Astrocyte (in vitro differentiated cells and primary cell): Measurements from ENCODE around the gene ZMYM1. TPM values are rescaled to one million over a fixed set of nuclear protein-coding genes. Genes with fewer than 3 reads are reported as not detected.

Experiments
- DNase-seq: peaks from one replicate; pipeline ENCODE4 v3.0.0-alpha.2; 2010; ENCODE audit warnings: low read depth
- FAIRE-seq: peaks from 2 replicates; lab custom pipeline; 2011; peaks lifted over from hg19 to GRCh38; lab: Jason Lieb, UNC
- H2AFZ ChIP-seq: 2 replicates; pipeline ENCODE4 v1.6.0; 2012; ENCODE audit warnings: low read depth, low read length, inconsistent platforms
- H3K27ac ChIP-seq: 2 replicates; pipeline ENCODE4 v1.5.1; 2011; ENCODE audit warnings: low read depth, low read length, inconsistent platforms
- H3K27me3 ChIP-seq: 2 replicates; pipeline ENCODE4 v1.6.0; 2011; ENCODE audit warnings: low read length, inconsistent platforms; ENCODE audit not compliant: insufficient read depth
- H3K36me3 ChIP-seq: 2 replicates; pipeline ENCODE4 v1.5.1; 2011; ENCODE audit warnings: low read length, inconsistent platforms; ENCODE audit not compliant: insufficient read depth
- H3K4me1 ChIP-seq: 2 replicates; pipeline ENCODE4 v1.5.1; 2011; ENCODE audit warnings: low read length, inconsistent platforms; ENCODE audit not compliant: insufficient read depth
- H3K4me2 ChIP-seq: 2 replicates; pipeline ENCODE4 v1.6.0; 2012; ENCODE audit warnings: low read length, inconsistent platforms
- H3K4me3 ChIP-seq: 2 replicates; pipeline ENCODE4 v1.5.1; 2011; ENCODE audit warnings: low read depth, mild to moderate bottlenecking, low read length, inconsistent platforms; ENCODE audit not compliant: insufficient read depth
- H3K79me2 ChIP-seq: 2 replicates; pipeline ENCODE4 v1.6.0; 2012; ENCODE audit warnings: mild to moderate bottlenecking, low read length, inconsistent platforms; ENCODE audit not compliant: insufficient read depth
- H3K9ac ChIP-seq: 2 replicates; pipeline ENCODE4 v1.6.0; 2012; ENCODE audit warnings: mild to moderate bottlenecking, low read length, inconsistent platforms
- H3K9me3 ChIP-seq: 2 replicates; pipeline ENCODE4 v1.5.1; 2012; ENCODE audit warnings: low read depth, mild to moderate bottlenecking, low read length, inconsistent platforms; ENCODE audit not compliant: insufficient read depth
- H4K20me1 ChIP-seq: 2 replicates; pipeline ENCODE4 v1.6.0; 2012; ENCODE audit warnings: low read length, inconsistent platforms; ENCODE audit not compliant: insufficient read depth
- H3K27ac Mint-ChIP-seq: one replicate; pipeline ENCODE4 v1.8.0; 2021; ENCODE audit warnings: mild to moderate bottlenecking, mixed read lengths; ENCODE audit not compliant: unreplicated experiment
- H3K27me3 Mint-ChIP-seq: one replicate; pipeline ENCODE4 v1.8.0; 2021; ENCODE audit warnings: low read depth, mixed read lengths; ENCODE audit not compliant: unreplicated experiment
- H3K36me3 Mint-ChIP-seq: one replicate; pipeline ENCODE4 v1.8.0; 2021; ENCODE audit warnings: low read depth, mixed read lengths; ENCODE audit not compliant: unreplicated experiment
- H3K4me1 Mint-ChIP-seq: one replicate; pipeline ENCODE4 v1.8.0; 2021; ENCODE audit warnings: low read depth, mixed read lengths; ENCODE audit not compliant: unreplicated experiment
- H3K4me3 Mint-ChIP-seq: one replicate; pipeline ENCODE4 v1.8.0; 2021; ENCODE audit warnings: mild to moderate bottlenecking, moderate library complexity, mixed read lengths; ENCODE audit not compliant: unreplicated experiment
- H3K9me3 Mint-ChIP-seq: one replicate; pipeline ENCODE4 v1.8.0; 2021; ENCODE audit warnings: mild to moderate bottlenecking, mixed read lengths; ENCODE audit not compliant: unreplicated experiment
- EZH2 ChIP-seq: IDR thresholded peaks from 2 replicates; pipeline ENCODE4 v1.6.1; 2012; ENCODE audit warnings: mild to moderate bottlenecking, low read length, inconsistent platforms; ENCODE audit not compliant: insufficient read depth
- total RNA-seq: library from RNA; stranded (reverse); gene quantifications from 2 replicates; pipeline ENCODE4 v1.2.1, GENCODE V29; 2021
- TF ChIP-seq, protein P1 (sequence below): IDR thresholded peaks from 2 replicates; pipeline ENCODE4 v1.5.1; 2011; ENCODE audit warnings: low read depth, mild to moderate bottlenecking, inconsistent platforms, low read length, moderate library complexity; ENCODE audit not compliant: insufficient read depth

The ZMYM1 gene
- total RNA-seq, 1 donor from 2014 or later = 15.1 TPM

DNA sequence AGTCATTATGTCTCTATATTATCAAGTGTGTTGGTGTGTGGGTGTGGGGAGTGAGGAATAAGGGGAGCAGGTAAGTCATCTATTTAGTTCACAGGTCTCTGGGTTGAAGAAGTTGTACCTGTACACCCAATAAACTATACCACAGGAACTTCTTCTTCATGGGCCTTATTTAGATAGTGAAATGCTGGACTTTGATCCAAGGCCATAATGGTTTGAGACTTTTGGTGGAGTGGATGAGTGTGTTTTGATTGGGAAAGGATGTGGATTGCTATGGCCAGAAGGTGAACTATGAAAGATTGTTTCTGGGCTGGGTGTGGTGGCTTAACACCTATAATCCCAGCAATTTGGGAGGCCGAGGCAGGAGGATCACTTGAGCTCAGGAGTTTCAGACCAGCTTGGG is 40.5 kb upstream of the ZMYM1 start:
- FAIRE-seq = no peak
- no peak for DNase-seq
- Mint-ChIP-seq H3K4me1 (no peaks in the 10 kb centered on the region), H3K27me3 (peaks cover 2% of the 10 kb centered on the region), H3K9me3 (peaks cover 3% of the 10 kb centered on the region), H3K36me3 (no peaks in the 10 kb centered on the region), H3K27ac (no peak overlapping the region), H3K4me3 (no peak overlapping the region)
- TF ChIP-seq, protein P1, sequence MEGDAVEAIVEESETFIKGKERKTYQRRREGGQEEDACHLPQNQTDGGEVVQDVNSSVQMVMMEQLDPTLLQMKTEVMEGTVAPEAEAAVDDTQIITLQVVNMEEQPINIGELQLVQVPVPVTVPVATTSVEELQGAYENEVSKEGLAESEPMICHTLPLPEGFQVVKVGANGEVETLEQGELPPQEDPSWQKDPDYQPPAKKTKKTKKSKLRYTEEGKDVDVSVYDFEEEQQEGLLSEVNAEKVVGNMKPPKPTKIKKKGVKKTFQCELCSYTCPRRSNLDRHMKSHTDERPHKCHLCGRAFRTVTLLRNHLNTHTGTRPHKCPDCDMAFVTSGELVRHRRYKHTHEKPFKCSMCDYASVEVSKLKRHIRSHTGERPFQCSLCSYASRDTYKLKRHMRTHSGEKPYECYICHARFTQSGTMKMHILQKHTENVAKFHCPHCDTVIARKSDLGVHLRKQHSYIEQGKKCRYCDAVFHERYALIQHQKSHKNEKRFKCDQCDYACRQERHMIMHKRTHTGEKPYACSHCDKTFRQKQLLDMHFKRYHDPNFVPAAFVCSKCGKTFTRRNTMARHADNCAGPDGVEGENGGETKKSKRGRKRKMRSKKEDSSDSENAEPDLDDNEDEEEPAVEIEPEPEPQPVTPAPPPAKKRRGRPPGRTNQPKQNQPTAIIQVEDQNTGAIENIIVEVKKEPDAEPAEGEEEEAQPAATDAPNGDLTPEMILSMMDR = no peak
- TF ChIP-seq EZH2 = no peak
- Histone ChIP-seq H3K4me3 (no peak overlapping the region), H3K36me3 (no peaks in the 10 kb centered on the region), H3K9me3 (no peaks in the 10 kb centered on the region), H3K27ac (no peak overlapping the region), H3K79me2 (no peaks in the 10 kb centered on the region), H3K4me2 (no peak overlapping the region), H3K27me3 (no peaks in the 10 kb centered on the region), H3K4me1 (no peaks in the 10 kb centered on the region), H2AFZ (no peak overlapping the region), H3K9ac (no peak overlapping the region), H4K20me1 (no peaks in the 10 kb centered on the region)

DNA sequence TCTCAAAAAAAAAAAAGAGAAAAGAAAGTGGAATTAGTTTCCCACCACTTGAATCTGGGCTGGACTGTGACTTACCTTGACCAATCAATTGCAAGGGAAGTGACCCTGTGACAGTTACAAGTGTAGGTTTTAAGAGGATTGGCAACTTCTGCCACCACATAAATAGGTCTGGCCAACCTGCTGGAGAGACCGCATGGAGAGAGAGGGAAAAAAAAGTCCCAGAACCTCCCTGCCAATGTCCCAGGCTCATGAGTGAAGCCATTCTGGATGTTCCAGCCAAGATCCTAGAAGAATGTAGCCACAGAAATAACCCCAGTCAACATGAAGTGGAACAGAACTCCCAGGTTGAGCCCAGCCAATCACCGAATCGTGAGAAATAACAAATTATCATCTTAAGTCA is 35.7 kb upstream of the ZMYM1 start:
- FAIRE-seq = no peak
- H3K27ac Mint-ChIP-seq = no peak overlapping the region

DNA sequence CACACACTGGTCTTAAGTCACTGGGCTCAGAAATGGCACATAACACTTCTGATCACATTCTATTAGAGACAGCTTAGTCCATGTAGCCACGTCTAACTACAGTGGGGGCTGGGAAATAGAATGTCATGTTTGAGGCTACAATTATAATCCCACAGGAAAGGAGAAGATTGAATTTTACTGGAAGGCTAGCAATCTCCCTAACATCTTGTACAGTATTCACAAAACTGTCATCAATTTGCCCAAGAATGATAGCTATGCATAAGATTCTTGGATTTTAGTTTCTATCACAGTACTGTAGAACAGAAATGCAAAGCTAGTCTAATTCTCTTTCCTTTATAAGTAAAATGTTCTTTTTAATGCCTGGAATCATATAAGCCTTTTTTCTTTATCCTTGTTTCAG is 34.8 kb upstream of the ZMYM1 start:
- Mint-ChIP-seq H3K27ac (peak overlapping the region; percentile 6), H3K4me3 (no peak overlapping the region), H3K4me1 (peaks cover 24% of the 10 kb centered on the region), H3K9me3 (peaks cover 2% of the 10 kb centered on the region), H3K27me3 (peaks cover 2% of the 10 kb centered on the region), H3K36me3 (no peaks in the 10 kb centered on the region)
- TF ChIP-seq, protein P1 = no peak
- no peak for TF ChIP-seq EZH2
- Histone ChIP-seq H3K27ac (no peak overlapping the region), H3K4me2 (no peak overlapping the region), H3K27me3 (no peaks in the 10 kb centered on the region), H3K4me3 (no peak overlapping the region), H4K20me1 (no peaks in the 10 kb centered on the region), H3K9ac (no peak overlapping the region), H3K36me3 (no peaks in the 10 kb centered on the region), H2AFZ (no peak overlapping the region), H3K9me3 (no peaks in the 10 kb centered on the region), H3K4me1 (peaks cover 14% of the 10 kb centered on the region), H3K79me2 (no peaks in the 10 kb centered on the region)
- peak; percentile 13 for FAIRE-seq
- no peak for DNase-seq

More for the DNA sequence above, 35.7 kb upstream of the ZMYM1 start:
- Histone ChIP-seq H3K9ac (no peak overlapping the region), H3K27me3 (no peaks in the 10 kb centered on the region), H3K36me3 (no peaks in the 10 kb centered on the region), H3K79me2 (no peaks in the 10 kb centered on the region), H3K27ac (no peak overlapping the region), H3K4me1 (peaks cover 14% of the 10 kb centered on the region), H3K4me2 (no peak overlapping the region), H2AFZ (no peak overlapping the region), H3K4me3 (no peak overlapping the region), H4K20me1 (no peaks in the 10 kb centered on the region), H3K9me3 (no peaks in the 10 kb centered on the region)
- Mint-ChIP-seq H3K36me3 (no peaks in the 10 kb centered on the region), H3K4me1 (peaks cover 24% of the 10 kb centered on the region), H3K27me3 (peaks cover 2% of the 10 kb centered on the region), H3K9me3 (no peaks in the 10 kb centered on the region), H3K4me3 (no peak overlapping the region)
- TF ChIP-seq, protein P1 = no peak
- no peak for TF ChIP-seq EZH2
- no peak for DNase-seq
